Esophagus squamous epithelium (tissue), 4 donors: ENCODE measurements around the gene PTPRG.

Experiments used
- CTCF ChIP-seq, 6 experiments: fragments of 450-650 bp in 4 of 6; fragments of 200-600 bp in 2 of 6; sonication (generic) in 2 of 6; IDR thresholded peaks; one replicate each; pipeline ENCODE4 v1.5.1; 2016 to 2019; ENCODE audit warnings: antibody characterized with exemption in 6 of 6, mild to moderate bottlenecking in 4 of 6, moderate library complexity in 4 of 6
- POLR2A ChIP-seq, 4 donors: fragments of 450-650 bp; IDR thresholded peaks; one replicate each; pipeline ENCODE4 v1.6.1; 2017; ENCODE audit warnings: antibody characterized with exemption in 4 of 4, mild to moderate bottlenecking in 4 of 4, moderate library complexity in 3 of 4

GRCh38 chr3:62193586-62194345 is 632.4 kb downstream of the PTPRG start:
- TF ChIP-seq CTCF (IDR thresholded peaks at IDR 0.05) (no peak), POLR2A (IDR thresholded peaks at IDR 0.05) (no peak)
